ENCODE measurements around the gene ALG1L2.
"Not testable (repeated sequence)": the region's sequence is repeated elsewhere in the genome, so short reads cannot be mapped to it uniquely, and the experiment has no call there.

Gene ALG1L2

DNA sequence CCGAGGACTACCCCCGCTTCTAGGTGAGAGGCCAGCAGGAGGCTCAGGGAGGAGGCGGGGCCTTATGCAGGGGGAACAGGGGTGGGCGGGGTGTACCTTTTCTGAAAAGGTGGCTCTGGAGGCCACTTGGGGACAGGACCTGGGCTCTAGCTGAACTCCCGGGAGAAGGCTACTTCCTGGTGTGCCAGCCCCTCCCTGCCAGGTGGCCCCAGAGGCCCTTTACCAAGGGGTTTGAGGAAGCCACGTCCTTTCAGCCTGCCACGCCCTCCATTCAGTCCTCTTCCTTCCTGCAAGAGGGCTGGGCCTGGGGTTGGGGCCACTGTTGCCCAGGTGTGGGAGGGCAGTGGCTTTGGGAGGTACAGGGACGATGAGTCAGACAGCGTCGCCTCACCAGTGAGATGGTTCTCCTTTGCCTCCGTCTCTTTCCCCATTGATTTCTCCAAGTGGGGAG lies 12.9 kb downstream of the ALG1L2 start:
- peak; percentile 34 to 45 for DNase-seq

GRCh38 chr3:130095858-130096257 lies 14.2 kb downstream of the ALG1L2 start:
- DNase-seq, result not testable (repeated sequence)

DNA sequence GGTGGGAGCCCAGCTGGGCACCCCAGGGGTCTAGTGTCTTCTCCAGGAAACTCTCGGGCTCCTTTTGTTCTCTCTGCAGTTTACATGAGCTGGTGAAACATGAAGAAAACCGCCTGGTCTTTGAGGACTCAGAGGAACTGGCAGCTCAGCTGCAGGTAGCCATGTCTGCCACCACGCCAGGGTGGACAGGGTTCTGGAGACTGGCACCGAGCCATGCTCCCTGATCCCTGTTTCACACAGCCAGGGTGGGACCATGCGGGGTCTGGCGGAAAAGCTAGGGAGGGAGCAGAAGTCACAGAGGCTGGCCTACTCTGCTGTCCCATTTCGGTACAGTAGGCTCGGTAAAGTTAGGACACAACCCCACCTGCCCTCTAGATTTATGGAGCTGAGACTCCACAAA lies 15.5 kb downstream of the ALG1L2 start:
- DNase-seq, result not testable (repeated sequence)

DNA sequence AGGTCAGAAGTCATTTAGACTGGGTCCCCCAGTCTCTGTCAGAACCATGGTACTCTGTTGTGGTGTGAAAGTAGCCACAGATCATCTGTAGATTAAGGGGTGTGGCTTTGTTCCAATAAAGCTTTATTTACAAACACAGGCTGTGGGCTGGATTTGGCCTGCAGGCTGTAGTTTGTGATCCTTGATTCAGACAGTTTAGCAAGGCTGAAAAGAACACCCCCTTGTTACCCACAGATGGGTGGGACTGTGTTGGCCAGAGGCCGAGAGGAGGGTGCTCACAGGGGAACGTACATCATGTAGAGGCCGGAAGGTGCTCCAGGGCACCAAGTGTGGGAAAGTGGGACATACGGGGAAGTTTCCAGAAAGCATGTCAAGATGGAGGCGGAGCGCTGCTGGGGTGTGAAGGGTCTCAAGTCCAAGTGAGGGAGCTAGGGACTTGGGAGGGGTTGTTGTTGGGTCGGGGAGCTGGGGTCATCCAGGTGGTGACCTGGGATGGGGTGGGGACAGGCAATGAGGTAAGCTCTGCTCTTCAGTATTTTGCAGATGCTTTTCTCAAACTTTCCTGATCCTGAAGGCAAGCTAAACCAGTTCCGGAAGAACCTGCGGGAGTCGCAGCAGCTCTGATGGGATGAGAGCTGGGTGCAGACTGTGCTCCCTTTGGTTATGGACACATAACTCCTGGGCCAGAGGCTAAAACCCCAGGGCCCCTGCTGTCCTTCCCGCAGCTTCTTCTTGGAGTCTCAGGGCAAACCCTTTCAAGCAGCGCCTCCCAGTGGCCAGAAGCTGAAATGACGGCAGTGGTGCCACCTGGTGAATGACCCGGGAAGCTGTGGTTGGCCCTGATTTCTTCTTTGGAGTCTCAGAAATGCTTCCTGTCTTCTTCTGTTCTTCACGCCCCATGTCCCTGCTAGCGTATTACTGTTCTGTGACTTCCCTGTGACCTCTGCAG lies 16.3 kb downstream of the ALG1L2 start:
- peak in 1 of 2 donors; percentile 71 for DNase-seq

DNA sequence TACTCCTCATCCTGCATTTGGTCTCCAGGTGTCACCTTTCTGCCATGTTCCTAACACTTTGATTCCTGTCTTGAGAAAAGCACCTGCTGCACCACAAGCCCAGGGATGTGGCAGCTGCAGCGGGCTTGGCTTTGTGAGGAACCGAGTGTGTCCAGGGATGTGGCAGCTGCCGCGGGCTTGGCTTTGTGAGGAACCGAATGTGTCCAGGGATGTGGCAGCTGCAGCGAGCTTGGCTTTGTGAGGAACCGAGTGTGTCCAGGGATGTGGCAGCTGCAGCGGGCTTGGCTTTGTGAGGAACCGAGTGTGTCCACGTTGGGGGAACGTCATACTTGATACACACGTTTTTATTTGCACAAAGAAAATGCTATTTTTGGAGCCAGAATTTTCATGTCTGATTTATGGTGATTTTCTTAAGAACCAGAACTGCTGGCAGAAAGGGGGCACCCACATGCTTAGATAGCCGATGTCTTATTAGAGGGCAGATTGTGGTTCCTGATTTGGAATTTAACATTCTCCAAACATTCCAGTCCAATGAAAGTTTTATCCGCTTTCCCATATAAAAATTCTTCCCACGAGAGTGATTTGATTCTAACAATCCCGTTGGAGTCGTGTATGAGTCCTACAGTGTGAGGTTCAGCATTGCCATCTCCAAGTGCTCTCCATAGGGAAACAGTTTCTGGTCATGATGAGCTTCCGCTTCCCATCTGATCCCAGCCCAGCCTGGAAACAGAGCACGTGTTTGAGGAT lies 17.2 kb downstream of the ALG1L2 start:
- not testable (repeated sequence) for DNase-seq

DNA sequence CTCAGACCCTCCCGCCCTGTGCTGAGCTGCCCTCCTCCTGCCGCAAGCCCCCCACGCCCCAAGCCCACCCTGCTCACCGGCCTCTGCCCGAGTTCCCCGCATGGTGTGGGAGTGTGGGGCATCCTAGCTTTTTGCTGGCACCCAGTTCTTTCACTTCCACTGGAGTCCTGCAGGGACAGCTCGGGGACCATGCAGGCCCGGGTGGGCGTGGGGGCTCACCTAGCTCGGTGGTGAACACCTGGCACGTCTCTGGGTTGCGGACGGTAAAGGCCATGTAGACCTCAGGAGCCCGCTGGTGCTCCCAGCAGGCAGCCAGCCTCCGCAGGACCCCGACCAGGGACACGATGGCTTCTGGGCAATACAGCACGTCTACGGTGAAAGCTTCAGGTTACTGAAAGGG lies 20.9 kb downstream of the ALG1L2 start:
- not testable (repeated sequence) for DNase-seq

- DNase-seq, result not testable (repeated sequence)
Measured at GRCh38 chr3:130104191-130104590, 22.6 kb downstream of the ALG1L2 start.

- DNase-seq, result not testable (repeated sequence)
Measured at GRCh38 chr3:130107333-130107995, 25.8 kb downstream of the ALG1L2 start.

DNA sequence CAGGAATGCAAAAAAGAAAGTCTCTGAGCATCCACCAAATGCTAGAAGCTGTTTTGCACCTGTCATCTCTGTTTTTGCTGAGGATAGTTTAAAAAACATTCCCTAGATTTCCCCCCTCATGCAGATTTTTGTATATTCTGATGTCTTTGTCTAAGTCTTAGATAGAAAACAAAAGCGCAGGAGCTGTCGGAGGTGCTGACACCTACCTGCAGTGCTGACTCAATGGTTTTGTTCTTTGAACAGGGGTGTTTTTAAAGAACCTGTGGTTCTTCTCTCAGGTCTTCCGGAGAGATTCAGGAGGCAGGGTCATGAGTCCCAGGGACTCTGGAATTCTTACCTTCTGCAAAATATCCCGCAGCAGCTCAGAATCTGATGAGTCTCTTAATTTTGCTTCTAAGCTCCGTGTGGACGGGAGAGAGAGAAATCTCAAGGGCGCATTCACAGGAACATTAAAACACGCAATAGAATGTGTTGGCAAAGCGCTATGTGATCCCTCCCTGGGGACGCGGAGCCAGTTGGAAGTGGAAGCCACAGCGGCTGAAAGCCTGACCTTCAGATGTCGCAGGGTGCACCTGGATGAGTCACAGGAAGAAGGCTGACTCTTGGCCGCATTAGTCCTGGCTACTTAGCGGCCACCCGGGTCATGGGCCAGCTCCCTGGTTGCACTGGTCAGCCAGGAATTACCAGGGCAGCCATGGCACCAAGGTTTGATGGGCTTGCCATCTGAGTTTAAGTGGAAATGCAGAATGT lies 27.4 kb downstream of the ALG1L2 start:
- not testable (repeated sequence) for DNase-seq

DNA sequence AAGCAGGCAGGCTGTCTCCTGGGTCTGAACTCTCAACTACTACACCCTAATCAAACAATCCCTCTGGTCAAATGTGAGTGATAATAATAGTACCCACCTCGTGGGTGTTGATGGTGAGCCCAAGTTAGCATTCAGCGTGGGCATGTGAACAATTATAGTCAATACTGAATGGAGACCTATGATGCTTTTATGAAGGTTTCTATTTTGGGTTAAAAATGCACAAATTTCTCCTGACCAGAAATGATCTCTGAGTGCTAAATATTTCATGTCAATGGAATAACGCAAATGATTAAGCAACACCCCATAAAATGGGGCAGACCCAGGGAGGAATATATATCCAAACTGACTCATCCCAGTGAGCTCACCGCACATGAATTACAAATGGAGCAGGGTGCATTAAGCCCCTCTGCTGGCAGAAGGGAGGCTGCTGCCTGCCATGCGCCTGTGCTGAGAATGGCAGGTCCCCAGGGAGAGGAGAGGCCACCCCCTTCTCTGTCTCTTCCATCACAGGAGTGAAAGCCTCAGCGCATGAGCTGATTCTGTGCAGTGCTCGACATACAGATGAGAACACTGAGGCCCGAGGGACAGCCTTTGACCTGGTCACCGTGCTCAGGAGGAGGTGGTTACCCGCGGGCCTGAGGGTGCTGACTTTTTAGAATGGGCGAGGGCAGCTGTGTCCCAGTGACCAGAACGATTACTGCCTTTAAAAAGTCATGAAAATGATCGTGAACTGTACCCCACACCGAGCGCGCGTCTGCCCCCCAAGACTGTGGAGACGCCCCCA lies 28.9 kb downstream of the ALG1L2 start:
- DNase-seq, result peak in 1 of 2 donors; percentile 13

DNA sequence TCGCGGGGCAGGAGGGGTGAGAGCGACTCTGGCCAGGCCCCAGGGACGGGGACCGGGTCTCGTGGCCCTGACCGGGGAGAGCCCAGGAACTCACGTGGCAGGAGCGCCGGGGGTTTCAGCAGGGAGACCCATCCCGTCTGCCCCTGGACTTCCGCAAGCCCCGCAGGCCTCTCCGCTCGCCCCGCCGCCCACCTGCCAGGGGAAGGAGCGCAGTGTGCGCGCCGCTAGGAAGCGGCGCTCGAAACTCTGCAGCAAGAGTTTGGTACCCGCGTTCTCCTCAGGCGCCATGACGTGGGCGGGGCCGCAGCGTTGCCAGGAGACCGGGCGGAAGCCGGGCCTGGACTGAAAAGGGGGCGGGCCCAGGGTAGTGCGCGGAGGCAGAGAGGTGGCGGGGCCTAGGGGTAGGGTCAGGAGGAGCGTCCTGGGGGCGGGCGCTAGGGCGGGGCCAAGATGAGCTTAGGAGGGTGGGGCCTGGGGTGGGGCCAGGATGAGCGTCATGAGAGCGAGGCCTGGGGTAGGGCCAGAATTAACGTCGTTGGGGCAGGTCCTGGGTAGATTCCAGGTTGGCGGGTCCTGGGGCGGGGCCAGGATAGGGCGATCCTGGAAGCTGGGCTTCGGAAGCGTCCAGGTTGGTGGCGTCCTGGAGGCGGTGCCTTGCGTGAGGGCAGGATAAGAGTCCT lies 29.7 kb downstream of the ALG1L2 start:
- peak; percentile 98 to 99 for DNase-seq

DNA sequence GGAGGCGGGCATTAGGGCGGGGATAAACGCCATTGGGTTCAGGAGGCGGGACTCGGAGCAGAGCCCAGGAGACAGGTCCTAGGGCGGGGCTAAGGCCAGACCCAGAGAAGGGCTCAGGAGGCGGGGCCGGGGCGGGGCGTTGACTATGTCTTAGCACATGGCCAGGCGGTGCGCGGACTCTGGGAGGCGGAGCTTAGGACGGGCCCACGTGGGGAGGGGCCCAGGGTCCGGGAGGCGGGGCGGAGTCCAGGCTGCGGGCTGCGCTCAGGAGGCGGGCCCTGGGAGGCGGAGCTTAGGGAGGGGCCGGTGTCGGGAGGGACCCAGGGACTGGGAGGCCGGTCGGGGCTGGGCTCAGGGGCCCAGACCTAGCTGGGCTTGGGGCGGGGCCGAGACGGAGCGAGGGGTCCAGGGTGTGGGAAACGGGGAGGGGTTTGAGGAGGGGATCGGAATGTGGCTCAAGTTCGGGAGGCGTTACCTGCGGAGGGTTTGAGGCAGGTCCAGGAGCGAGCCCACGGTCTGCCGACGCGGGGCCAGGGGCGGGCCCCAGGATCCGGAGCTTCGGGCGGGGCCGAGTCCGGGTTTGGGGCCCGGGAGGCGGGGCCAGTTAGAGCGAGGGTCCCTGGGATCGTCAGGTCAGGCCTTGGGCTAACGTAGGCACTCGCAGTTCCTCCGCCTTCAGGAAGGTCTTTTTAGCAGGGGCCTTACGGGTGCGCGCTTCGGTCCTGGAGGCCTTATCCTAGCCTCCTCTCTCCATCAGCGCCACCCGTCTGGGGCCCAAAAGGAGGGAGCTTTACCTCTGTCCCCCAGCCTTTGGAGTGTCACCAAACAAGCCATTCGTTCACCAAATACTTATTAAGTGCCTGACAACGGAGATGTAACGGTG lies 30.5 kb downstream of the ALG1L2 start:
- DNase-seq, result peak; percentile 99 to 100

- DNase-seq, result not testable (repeated sequence)
Measured at GRCh38 chr3:130112748-130113073, 31.1 kb downstream of the ALG1L2 start.

DNA sequence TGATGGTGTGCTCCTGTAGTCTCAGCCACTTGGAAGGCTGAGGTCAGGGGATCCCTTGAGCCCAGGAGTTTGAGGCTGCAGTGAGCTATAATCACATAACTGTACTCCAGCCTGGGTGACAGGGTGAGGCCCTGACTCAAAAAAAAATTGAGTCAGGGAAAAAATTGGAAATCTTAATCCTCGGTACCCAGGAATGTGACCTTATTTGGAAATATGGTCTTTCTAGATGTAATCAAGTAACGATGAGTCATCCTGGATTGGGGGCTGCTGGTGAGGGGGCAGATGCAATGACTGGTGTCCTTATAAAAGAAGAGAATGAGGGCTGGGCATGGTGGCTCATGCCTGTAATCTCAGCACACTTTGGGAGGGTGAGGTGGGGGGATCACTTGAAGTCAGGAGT lies 33.8 kb downstream of the ALG1L2 start:
- not testable (repeated sequence) for DNase-seq

GRCh38 chr3:130117933-130118332 lies 36.3 kb downstream of the ALG1L2 start:
- DNase-seq, result no peak

DNA sequence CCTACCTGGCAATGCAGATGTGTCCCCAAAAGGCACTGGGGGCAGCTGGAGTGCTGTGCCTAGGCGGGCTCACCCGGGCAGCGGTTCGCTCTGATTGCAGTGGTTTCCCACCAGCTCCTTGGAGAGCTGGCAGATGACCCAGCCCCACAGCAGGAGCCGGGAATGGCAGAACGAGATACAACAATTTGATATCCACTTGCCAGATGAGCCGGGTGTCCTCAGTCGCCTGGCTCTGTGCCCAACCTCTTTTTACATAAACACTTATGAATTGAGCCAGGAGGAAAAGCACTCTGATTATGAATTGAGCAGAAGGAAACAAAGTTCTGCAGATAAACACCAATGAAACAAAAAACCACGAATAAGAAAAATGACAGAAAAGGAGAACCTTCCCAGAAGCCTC lies 38.2 kb downstream of the ALG1L2 start:
- not testable (repeated sequence) for DNase-seq

DNA sequence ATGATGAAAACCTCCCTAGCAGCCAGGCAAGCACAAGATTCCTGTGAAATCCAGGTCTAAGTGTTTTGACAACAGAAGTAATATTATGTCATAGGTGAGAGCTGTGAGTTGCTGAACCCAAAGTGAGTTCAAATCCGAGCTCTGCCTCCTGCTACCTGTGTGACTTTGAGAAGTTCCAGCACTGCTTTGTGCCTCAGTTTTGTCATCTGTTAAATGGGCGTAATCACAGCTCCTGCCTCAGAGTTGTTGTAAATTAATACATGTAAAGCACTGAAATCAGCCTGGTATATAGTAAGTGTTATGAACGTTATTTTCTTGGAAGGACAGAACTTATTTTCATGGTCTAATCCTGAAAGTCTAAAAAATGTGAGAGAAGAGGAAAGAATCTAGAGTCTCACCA lies 38.7 kb downstream of the ALG1L2 start:
- DNase-seq, result not testable (repeated sequence)

DNA sequence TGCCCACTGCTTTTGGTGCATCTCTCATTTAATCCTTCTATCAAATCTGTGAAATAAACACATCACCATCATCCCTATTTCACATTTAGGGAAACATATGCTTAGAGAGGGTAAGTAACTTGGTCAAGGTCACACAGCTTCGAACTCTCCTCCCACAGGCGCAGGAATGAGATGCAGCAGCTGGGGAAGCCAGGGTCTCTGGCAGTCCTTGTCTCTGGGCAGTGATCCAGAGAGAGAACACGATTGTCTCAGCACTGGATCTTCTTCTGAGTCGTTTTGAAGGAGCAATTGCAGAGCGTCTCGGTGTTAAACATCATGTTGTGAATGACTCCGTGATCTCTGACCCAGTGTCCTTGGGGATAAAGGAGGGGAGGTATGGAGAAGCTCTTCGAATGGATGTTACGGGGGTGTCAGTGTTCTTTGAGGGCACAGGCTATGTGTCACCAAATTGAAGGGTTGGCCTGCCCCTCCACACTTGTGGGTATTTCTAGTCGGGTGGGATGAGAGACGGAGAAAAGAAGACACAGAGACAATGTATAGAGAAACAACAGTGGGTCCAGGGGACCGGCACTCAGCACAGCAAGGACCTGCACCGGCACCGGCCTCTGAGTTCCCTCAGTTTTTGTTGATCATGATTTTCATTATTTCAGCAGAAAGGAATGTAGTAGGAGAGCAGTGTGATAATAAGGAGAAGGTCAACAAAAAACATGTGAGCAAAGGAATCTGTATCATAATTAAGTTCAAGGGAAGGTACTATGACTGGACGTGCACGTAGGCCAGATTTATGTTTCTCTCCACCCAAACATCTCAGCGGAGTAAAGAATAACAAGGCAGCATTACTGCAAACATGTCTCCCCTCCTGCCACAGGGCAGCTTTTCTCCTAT lies 41.5 kb downstream of the ALG1L2 start:
- DNase-seq, result not testable (repeated sequence)

DNA sequence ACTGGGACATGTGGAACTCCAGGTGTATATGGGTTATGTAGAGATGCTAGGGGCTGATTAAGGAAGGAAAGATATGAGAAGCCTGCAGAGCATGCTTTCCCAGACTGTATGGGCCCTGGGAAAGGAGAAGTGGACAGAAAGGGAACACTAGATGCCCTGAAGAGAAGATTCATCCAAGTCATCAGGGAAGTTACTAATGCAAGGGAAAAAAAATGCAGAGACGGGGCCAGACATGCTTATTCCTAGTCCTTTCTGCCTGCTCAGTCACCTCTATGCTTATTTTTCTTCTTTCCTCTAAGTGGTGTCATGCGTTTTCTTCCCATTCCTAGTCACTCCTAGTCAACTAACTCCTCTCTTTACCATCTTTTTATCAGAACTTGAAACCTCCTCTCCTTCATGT lies 43.8 kb downstream of the ALG1L2 start:
- DNase-seq, result not testable (repeated sequence)

Data from CD4-positive, alpha-beta T cell treated with Interleukin-1 beta for 1 hour (primary cell).